Stimulated activated CD8-positive, alpha-beta memory T cell treated with anti-CD3 and anti-CD28 coated beads, Interleukin-4, amount 100 ng/mL, for 48 hours (primary cell): ENCODE results near the gene ADM.
"Not testable (repeated sequence)": the region's sequence is repeated elsewhere in the genome, so short reads cannot be mapped to it uniquely, and the experiment has no call there.

Experiments used
- DNase-seq: peaks from one replicate; pipeline ENCODE4 v3.0.0-alpha.2; 2020

Gene ADM

GRCh38 chr11:10304495-10305261 lies at the start of gene ADM:
Gene ADM, plus strand, starts transcription at chr11:10305073. Its CDS starts 628 bp downstream, at chr11:10305701.
- peak; percentile 62 for DNase-seq

DNA sequence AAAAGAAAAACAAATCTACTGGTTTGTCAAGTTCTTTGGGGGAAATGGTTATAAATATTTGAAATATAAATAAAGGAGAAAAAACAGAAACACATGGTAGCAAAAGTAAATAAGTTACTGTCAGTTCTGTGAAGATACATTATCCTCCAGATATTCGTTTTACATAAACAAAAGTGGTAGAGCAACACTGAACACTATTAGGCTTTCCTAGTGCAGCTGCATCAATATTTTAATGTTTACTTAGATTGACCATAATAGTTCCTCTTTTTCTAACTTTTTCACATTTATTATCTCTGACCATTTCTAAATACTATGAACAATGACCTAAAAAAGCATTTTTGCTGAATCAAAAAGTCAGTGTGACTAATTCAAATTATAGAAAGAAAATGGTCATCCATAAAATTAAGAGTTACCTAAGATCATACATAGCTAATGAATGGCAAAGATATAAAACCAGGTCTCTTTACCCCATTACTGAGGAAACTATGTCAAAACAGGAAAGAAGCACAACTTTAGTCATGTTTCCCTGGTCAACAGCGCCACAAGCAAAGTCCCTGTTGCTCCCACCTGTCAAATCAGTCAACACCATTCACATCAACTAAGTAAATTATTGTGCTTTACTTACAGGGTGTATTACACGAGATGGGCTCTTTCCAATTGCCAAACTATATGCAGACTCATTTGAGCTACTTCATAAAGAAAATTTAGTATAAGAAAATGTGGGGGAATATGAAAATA lies 49.3 kb upstream of the ADM start:
- no peak for DNase-seq

GRCh38 chr11:10257478-10257877 lies 47.4 kb upstream of the ADM start:
- no peak for DNase-seq

- no peak for DNase-seq
Observed at GRCh38 chr11:10261821-10262220, 43.1 kb upstream of the ADM start.

- no peak for DNase-seq
Observed at GRCh38 chr11:10263929-10264328, 40.9 kb upstream of the ADM start.

DNA sequence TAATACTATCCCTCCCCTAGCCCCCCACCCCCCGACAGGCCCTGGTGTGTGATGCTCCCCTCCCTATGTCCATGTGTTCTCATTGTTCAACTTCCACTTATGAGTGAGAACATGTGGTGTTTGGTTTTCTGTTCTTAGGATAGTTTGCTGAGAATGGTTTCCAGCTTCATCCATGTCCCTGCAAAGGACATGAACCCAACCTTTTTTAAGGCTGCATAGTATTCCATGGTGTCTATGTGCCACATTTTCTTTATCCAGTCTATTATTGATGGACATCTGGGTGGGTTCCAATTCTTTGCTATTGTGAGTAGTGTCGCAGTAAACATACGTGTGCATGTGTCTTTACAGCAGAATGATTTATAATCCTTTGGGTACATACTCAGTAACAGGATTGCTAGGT lies 40.2 kb upstream of the ADM start:
- DNase-seq: not testable (repeated sequence)

- no peak for DNase-seq
Observed at GRCh38 chr11:10265936-10266335, 38.9 kb upstream of the ADM start.

GRCh38 chr11:10267821-10268220 lies 37.1 kb upstream of the ADM start:
- DNase-seq: no peak

- no peak for DNase-seq
Observed at GRCh38 chr11:10268746-10269488, 36.0 kb upstream of the ADM start.

GRCh38 chr11:10272132-10272531 lies 32.7 kb upstream of the ADM start:
- DNase-seq: no peak

DNA sequence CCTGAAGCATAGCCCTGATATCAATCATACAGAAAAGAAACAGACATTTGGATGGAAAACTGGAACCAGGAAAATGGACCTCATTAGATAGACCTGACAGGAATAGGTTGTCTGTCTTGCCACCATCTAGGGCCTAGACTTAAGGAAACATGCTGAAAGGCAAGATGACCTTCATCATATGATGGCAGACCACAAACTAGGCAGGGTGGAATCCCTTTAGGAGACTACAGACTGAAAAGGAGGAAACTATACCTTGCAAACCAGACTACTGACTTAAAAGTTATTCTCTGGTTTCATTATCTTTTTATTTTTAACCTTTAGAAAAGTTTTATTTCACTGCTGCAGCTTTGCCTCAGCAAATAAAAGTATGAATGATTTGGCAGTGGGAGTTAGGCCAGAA lies 31.1 kb upstream of the ADM start:
- DNase-seq: no peak

DNA sequence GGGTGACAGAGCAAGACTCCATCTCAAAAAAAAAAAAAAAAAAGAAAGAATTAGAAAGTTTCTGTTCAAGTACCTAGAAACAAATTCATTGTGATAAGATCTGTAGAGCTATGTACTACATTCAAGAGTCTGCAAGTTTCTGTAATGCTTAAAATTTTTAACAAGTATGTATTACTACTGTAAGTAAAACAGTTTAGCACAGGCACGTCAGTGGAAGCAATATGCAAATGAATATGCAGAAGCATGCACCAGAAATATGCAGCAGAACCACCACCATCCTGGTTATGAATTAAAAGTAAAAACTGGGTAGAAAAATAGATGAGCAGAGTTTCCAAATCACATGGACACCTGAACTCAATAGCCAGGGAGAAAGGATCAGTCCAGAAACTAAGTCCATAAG lies 30.1 kb upstream of the ADM start:
- DNase-seq: no peak

DNA sequence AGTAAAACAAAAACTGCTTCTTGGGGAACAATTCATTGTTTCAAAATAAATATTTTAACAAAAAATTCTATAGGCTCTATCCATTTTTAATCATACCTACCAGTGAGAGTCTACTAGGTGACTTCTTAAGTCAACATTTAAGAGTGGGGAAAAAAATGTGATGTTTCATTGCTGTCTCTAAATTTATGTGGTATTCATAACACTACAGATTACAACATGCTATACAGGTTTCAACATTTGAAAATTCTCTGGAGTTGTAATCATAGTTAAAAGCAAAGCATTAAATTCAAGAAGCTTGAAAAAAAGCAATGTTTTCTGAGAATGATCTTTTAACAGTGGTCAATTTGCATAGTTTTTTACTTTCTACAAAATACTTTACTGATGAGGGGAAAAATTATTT lies 29.2 kb upstream of the ADM start:
- no peak for DNase-seq

DNA sequence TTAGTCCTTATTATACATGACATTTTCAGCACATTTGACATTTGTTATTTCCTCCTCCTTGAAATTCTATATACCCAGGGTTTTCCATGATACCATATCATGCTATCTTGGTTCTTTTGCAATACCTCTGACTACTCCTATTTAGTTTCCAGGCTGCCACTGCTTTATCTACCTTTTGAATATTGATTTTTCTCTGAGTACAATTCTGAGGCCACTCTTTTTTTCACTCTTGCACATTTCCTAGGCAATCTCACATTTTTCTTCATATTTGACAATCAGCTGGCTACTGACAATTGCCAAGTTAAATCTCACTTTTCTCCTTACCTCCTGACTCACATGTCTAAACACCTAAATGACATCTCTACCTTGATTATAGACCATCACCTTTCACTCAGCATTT lies 22.8 kb upstream of the ADM start:
- DNase-seq: no peak

GRCh38 chr11:10283991-10284390 lies 20.9 kb upstream of the ADM start:
- no peak for DNase-seq

DNA sequence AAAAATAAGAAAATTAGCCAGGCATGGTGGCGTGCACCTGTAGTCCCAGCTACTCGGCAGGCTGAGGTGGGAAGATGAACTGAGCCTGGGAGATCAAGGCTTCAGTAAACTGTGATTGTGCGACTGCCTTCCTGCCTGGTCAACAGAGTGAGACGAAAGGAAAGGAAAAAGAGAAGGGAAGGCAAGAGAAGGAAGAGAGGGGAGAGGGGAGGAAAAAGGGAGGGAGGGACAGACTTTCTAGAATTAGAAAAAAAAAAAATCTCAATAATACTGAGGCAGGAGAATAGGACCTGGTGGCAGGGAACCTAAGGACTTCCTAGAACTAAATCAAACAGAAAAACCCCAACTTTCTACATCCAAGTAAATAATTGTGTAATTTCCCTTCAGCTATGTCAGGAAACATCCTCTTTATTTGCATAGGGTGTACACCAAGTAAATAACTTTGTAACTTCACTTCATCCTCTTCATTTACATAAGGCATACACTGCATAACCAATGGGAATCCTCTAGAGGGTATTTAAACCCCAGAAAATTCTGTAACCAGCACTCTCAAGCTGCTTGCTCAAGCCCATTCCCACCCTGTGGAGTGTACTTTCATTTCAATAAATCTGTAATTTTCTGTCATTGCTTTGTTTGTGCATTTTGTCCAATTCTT lies 19.6 kb upstream of the ADM start:
- DNase-seq: no peak

DNA sequence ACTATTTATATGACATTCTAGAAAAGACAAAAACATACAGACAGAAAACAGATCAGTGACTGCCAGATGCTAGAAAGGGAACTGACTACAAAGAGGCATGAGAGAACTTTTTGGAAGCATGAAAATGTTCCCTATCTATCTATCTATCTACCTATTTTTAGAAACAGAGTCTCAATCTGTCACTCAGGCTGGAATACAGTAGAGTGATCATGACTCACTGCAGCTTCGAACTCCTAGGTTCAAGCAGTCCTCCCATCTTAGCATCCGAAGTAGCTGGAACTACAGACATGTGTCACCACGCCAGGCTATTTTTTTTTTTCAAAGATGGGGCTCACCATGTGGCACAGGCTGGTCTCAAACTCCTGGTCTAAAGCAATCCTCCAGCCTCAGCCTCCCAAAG lies 17.7 kb upstream of the ADM start:
- DNase-seq: no peak

GRCh38 chr11:10287766-10288715 lies 16.8 kb upstream of the ADM start:
- DNase-seq: no peak

DNA sequence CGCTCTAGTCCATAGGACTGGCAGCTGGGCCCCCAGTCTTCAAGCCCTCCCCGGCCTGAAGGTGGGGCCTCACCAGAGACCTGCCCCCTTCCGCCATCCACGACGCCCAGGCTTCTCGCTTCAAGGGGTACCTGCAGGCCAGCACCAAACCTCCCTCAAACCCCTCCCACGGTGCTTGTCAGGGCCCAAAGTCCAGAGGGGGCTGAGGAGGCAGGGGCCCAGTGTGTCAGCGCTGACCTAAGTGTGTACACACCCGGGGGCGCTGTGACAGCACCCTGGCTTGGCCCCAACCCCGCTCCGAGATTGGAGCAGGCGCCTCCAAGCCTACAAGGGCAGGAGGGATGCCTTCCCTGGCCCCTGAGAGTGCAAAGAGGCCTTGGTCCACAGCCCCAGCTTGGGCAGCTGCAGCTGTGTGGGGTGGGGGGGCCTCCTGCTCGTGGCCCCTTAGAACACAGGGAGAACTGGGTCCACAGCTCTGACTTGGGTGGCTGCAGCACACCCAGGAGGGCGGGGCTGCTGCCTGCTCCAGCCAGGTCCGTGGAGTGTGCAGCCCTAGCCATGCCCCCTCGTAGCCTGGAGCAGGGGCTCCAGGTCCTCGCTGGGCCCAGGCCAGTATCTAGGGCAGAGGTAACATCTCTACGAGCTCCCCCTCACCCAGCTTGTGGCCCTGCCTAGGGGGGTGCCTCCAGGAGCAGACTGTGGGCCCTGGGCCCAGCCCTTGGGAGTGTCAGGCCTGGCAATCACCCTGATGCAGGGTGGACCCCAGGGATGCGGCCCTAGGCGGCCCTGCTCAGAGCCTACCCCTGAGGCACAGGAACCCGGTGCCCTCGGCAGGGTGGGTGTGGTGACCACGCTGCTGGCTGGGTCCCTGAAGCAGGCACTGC lies 15.8 kb upstream of the ADM start:
- no peak for DNase-seq

- DNase-seq: no peak
Observed at GRCh38 chr11:10289765-10290380, 15.0 kb upstream of the ADM start.
